Central memory CD4-positive, alpha-beta T cell (primary cell): Measurements from ENCODE around the gene FLVCR1.
A peak's percentile ranks its signal among the peaks of the same experiment; 100 is the strongest.
"Not testable (repeated sequence)": the region's sequence is repeated elsewhere in the genome, so short reads cannot be mapped to it uniquely, and the experiment has no call there.

Source experiments
- DNase-seq: peaks from one replicate; pipeline ENCODE4 v3.0.0; 2022
- total RNA-seq, 3 experiments: gene quantifications; one replicate each; lab custom pipeline; 2026; lab: John Stamatoyannopoulos, UW

Gene FLVCR1
- total RNA-seq = 12.0 to 46.4 (median 23.3) reads per million in 3 experiments

DNA sequence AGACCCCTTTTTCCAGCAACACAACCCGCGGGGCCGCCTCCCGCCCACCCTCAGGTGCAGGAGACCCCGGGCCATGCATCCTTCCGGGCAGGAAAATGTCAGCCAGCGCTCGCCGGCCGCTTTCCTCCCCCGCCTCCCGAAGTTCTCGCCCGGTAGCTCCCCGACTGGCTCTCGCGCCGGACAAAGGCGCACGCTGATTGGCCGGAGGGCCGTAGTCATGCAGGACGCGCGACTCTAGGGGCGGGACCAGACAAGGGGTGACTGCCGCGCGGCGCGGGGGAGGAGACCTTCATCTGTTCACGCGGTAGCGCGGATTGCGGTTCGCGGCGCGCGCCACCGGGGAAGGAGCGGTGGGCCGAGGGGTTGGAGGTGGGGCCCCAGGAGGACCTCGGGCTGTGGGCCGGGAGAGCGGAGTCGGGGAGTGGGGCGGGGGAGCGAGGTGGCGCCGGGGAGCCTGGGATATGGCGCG is at the start of gene FLVCR1:
Gene FLVCR1, plus strand, starts transcription at position 284 of the 469 bp plus-strand sequence. Its CDS starts 178 bp downstream, at position 462.
- DNase-seq = peak; percentile 87

DNA sequence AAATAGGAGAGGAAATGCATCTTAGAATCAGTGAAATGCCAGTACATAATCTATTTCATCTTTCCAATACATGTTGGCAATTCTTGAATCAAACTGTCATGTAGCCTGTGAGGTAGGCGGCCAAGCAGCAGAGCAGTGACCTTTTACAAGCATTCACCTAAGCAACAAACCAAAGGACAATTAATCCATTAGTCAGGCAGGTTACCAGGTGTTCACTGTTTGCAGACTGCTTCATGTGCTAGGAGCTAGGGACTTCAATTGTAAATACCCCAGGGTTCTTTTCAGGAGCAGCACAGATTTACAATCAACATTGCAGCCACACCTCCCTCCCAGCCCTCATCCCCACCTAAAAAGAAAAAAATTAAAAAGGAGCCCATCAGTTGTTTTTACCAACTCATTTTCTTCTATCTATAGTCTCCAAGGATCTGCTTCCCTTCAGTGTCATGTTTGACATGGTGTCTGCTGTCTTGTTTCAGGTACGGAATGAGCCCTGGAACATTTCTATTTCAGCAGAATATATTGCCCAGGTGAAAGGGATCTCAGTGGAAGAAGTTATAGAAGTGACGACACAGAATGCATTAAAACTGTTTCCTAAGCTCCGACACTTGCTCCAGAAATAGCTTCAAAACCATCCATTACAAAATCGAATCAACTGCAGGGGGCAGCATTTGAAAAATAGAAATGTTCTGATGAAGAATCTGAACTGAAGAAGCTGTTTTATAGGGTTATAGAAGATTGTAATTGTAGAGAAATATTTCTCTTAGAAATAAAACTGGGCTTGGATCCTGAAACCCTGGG is 43.3 kb upstream of the FLVCR1 start:
- no peak for DNase-seq

GRCh38 chr1:212816567-212817278 is 41.4 kb upstream of the FLVCR1 start:
- no peak for DNase-seq

GRCh38 chr1:212819726-212820125 is 38.3 kb upstream of the FLVCR1 start:
- no peak for DNase-seq

- no peak for DNase-seq
These were observed 37.1 kb upstream of the FLVCR1 start for GRCh38 chr1:212820969-212821368.

- DNase-seq = no peak
These were observed 35.1 kb upstream of the FLVCR1 start for GRCh38 chr1:212822956-212823355.

DNA sequence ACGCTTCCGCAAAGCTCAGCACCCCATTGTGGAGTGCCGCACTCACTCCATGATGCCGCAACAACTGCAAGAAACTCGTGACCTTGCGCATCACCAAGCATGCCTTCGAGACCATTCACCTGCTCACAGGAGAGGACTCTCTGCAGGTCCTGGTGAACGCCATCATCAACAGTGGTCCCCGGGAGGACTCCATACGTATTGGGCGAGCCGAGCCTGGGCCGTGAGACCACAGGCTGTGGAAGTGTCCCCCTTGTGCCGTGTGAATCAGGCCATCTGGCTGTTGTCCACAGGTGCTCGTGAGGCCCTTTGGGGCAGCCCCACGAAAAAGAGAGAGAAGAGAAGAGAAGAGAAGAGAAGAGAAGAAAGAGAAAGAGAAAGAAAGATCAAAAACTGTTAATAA is 33.9 kb upstream of the FLVCR1 start:
- no peak for DNase-seq

DNA sequence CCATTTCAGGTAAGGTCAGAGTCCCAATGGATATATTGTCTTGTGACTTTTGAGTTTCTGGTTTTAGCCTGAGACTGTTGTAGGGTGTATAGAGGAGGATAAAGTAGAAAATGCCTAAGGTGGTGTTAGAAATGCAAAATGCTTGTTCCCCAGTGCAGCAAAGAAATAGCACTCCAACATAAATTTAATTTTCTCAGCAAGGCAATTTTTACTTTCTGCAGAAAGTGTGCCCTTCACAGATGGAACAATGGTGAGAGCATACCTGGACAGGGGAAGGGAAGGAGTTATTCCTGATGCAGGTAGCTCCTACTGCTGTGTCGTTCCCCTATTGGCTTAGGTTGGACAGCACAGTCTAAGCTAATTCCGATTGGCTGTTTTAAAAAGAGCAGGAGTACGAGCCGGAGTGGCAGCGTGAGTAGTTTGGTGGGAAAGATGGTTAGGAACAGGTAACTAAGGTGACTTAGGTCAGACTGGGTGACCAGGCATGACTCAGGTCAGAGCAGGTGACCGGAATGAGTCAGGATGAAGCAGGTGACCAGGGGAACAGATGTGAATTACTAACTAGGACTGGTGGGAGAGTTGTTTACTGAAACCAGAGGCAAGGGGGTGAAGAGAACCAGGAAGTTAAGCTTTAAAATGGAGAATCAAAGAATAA is 32.1 kb upstream of the FLVCR1 start:
- no peak for DNase-seq

DNA sequence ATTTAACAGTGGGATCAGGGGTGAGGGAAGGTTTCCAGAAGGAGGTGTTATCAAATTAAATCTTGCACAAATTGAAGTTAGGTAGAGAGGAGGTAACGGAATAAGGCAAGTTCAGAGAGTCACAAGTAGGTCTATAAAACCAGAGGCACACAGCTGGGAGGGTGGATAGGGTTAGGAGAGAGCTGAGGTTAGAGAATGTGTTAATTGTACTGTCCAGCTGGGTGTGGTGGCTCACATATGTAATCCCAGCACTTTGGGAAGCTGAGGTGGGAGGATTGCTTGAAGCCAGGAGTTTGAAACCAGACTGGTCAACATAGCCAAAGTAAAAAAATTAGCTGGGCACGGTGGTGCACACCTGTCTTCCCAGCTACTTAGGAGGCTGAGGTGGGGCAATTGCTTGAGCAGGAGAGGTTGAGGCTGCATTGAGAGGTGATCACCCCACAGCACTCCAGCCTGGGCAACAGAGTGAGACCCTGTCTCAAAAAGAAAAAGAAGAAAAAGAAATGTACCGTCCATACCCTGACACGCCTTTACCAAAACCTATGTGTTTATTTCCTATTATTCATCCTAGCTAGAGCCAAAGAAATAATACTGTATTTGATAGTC is 30.8 kb upstream of the FLVCR1 start:
- no peak for DNase-seq

- DNase-seq = no peak
These were observed 30.2 kb upstream of the FLVCR1 start for GRCh38 chr1:212827831-212828278.

- no peak for DNase-seq
These were observed 29.7 kb upstream of the FLVCR1 start for GRCh38 chr1:212828395-212828794.

DNA sequence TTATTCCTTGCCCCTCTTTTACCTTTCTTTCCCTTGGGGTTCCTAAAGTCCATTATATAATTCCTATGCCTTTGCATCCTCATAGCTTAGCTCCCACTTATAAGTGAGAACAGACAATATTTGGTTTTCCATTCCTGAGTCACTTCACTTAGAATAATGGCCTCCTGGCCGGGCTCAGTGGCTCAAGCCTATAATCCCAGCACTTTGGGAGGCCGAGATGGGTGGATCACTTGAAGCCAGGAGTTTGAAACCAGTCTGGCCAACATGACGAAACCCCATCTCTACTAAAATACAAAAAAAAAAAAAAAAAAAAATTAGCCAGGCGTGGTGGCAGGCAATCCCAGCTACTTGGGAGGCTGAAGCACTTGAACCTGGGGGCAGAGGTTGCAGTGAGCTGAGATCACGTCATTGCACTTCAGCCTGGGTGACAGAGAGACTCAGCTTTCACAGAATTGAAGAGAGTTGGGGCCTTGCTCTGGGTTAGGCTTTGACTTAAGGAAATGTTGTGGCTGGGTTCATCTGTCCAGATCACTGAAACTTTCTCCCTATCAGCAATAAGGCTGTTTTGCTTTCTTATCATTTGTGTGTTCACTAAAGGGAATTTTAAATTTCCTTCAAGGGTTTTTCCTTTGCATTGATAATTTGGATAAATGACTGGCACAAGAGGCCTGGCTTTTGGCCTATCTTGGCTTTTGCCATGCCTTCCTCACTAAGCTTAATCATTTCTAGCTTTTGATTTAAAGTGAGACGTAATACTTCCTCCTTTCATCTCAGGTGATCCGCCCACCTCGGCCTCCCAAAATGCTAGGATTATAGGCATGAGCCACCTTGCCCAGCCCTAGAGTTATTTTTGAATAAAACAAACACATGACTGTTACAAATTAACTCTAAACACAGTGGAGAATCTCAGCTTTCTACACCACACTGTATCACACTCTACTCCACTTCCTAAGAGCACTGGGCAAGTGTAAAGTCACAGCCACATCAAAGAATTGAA is 24.6 kb upstream of the FLVCR1 start:
- not testable (repeated sequence) for DNase-seq

DNA sequence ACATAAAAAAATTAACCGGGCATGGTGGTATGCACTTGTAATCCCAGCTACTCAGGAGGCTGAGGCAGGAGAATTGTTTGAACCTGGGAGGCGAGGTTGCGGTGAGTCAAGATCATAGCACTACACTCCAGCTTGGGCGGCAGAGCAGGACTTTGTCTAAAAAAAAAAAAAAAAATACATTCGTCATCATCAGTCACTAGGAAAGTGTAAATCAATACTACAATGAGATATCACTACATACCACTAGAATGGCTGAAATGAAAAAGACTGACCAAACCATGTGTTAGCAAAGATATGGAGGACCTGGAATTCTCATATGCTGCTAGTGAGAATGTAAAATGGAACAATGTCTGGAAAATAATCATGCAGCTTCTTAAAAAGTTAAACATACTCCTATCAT is 19.9 kb upstream of the FLVCR1 start:
- DNase-seq = no peak

- DNase-seq = not testable (repeated sequence)
These were observed 13.6 kb upstream of the FLVCR1 start for GRCh38 chr1:212844521-212844920.

- DNase-seq = no peak
These were observed 10.5 kb upstream of the FLVCR1 start, which contains the start of gene SPATA45 for GRCh38 chr1:212847549-212847948. Gene SPATA45 (minus strand): TSS chr1:212847649. CDS start chr1:212836149, 11,500 bp downstream.

- DNase-seq = no peak
These were observed 5.9 kb upstream of the FLVCR1 start for GRCh38 chr1:212852105-212852688.

GRCh38 chr1:212853658-212854057 is 4.4 kb upstream of the FLVCR1 start:
- no peak for DNase-seq

GRCh38 chr1:212856755-212857154 is 1.3 kb upstream of the FLVCR1 start:
- DNase-seq = no peak

- peak; percentile 8 for DNase-seq
These were observed 588 bp downstream of the FLVCR1 start for GRCh38 chr1:212858461-212859265.
